Smooth muscle cell of the brain vasculature (primary cell): ENCODE measurements around the gene TAF8.
A peak's percentile ranks its signal among the peaks of the same experiment; 100 is the strongest.

Experiments
- DNase-seq: peaks from one replicate; pipeline ENCODE4 v3.0.0-alpha.2; 2012; ENCODE audit warnings: low read depth, low spot score

The TAF8 gene

GRCh38 chr6:42051268-42051653, 937 bp downstream of the TAF8 start:
- DNase-seq: no peak

- no peak for DNase-seq
Observed at GRCh38 chr6:42053601-42054000, 3.3 kb downstream of the TAF8 start.

GRCh38 chr6:42059743-42060142, 9.4 kb downstream of the TAF8 start:
- DNase-seq: no peak

GRCh38 chr6:42066156-42066675, 15.9 kb downstream of the TAF8 start:
- DNase-seq: no peak

GRCh38 chr6:42068173-42068572, 17.8 kb downstream of the TAF8 start:
- no peak for DNase-seq

GRCh38 chr6:42068872-42069522, 18.7 kb downstream of the TAF8 start:
- no peak for DNase-seq

GRCh38 chr6:42071881-42072583, 21.7 kb downstream of the TAF8 start:
- no peak for DNase-seq

- DNase-seq: no peak
Observed at GRCh38 chr6:42073287-42073686, 23.0 kb downstream of the TAF8 start.

GRCh38 chr6:42075159-42075838, 25.0 kb downstream of the TAF8 start:
- peak; percentile 60 for DNase-seq

- DNase-seq: no peak
Observed at GRCh38 chr6:42078386-42078785, 28.1 kb downstream of the TAF8 start.

- no peak for DNase-seq
Observed at GRCh38 chr6:42079941-42080464, 29.7 kb downstream of the TAF8 start.

GRCh38 chr6:42083530-42083929, 33.2 kb downstream of the TAF8 start:
- DNase-seq: no peak

GRCh38 chr6:42084889-42085288, 34.6 kb downstream of the TAF8 start:
- DNase-seq: no peak

- no peak for DNase-seq
Observed at GRCh38 chr6:42086046-42087035, 36.0 kb downstream of the TAF8 start.

- DNase-seq: no peak
Observed at GRCh38 chr6:42088101-42088591, 37.8 kb downstream of the TAF8 start.

GRCh38 chr6:42090819-42091717, 40.7 kb downstream of the TAF8 start:
- no peak for DNase-seq

GRCh38 chr6:42091718-42092023, 41.3 kb downstream of the TAF8 start:
- DNase-seq: no peak

- DNase-seq: no peak
Observed at GRCh38 chr6:42093582-42094329, 43.4 kb downstream of the TAF8 start.

- no peak for DNase-seq
Observed at GRCh38 chr6:42095094-42095493, 44.8 kb downstream of the TAF8 start.
